ENCODE measurements around the gene KCNF1.

- TF ChIP-seq, protein P1, sequence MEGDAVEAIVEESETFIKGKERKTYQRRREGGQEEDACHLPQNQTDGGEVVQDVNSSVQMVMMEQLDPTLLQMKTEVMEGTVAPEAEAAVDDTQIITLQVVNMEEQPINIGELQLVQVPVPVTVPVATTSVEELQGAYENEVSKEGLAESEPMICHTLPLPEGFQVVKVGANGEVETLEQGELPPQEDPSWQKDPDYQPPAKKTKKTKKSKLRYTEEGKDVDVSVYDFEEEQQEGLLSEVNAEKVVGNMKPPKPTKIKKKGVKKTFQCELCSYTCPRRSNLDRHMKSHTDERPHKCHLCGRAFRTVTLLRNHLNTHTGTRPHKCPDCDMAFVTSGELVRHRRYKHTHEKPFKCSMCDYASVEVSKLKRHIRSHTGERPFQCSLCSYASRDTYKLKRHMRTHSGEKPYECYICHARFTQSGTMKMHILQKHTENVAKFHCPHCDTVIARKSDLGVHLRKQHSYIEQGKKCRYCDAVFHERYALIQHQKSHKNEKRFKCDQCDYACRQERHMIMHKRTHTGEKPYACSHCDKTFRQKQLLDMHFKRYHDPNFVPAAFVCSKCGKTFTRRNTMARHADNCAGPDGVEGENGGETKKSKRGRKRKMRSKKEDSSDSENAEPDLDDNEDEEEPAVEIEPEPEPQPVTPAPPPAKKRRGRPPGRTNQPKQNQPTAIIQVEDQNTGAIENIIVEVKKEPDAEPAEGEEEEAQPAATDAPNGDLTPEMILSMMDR (IDR thresholded peaks at IDR 0.05), result no peak
- no peak for TF ChIP-seq POLR2A (IDR thresholded peaks at IDR 0.05)
- no peak for TF ChIP-seq EP300 (IDR thresholded peaks at IDR 0.05)
Measured at GRCh38 chr2:10912796-10913455, 1.2 kb downstream of the KCNF1 start.
